Bronchial epithelial cell (primary cell): ENCODE data around the gene KANSL1L. TPM values are rescaled to one million over a fixed set of nuclear protein-coding genes. Genes with fewer than 3 reads are reported as not detected.

ENCODE experiments used
- DNase-seq: peaks from one replicate; pipeline ENCODE4 v3.0.0-alpha.2; 2010; ENCODE audit warnings: low read depth
- FAIRE-seq: peaks from 2 replicates; lab custom pipeline; 2011; peaks lifted over from hg19 to GRCh38; lab: Jason Lieb, UNC
- H3K27me3 ChIP-seq: 2 replicates; pipeline ENCODE4 v1.5.1; 2011; ENCODE audit warnings: low read length; ENCODE audit not compliant: control insufficient read depth, insufficient read depth
- H3K36me3 ChIP-seq: 2 replicates; pipeline ENCODE4 v1.5.1; 2011; ENCODE audit warnings: low read length; ENCODE audit not compliant: control insufficient read depth, insufficient read depth
- H3K4me3 ChIP-seq: 2 replicates; pipeline ENCODE4 v1.5.1; 2011; ENCODE audit warnings: mild to moderate bottlenecking, low read depth, low read length, control low read depth
- total RNA-seq: library from RNA; depleted of rRNA; stranded (reverse); fragments of >200 nt; gene quantifications from 2 replicates; pipeline ENCODE4 v1.2.1, GENCODE V29; 2014
- TF ChIP-seq, protein P1 (sequence below): IDR thresholded peaks from 2 replicates; pipeline ENCODE4 v1.5.1; 2011; ENCODE audit warnings: mild to moderate bottlenecking, moderate library complexity, low read length, control low read depth, inconsistent platforms; ENCODE audit not compliant: insufficient read depth, severe bottlenecking

Gene KANSL1L
- total RNA-seq, 1 donor from 2014 or later = 8.7 TPM

DNA sequence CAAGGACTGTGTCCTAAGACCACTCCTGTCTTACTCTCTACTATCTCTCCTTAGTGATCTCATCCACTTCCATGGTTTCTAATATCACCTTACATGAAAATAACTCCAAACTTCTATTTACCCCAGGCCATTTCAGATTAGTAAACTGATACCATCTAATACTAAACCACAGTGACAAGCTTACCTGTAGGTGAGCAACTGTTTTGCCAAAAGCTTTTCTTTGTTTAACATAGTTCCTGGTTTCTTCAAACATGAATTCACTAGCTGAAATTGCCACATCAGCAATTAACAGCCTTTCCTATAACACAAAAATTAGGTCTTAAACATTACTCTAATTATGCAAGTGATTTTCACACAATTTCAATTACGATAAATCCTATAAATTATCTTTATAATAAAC, 31.9 kb upstream of the KANSL1L start:
- Histone ChIP-seq H3K27me3 (no peaks in the 10 kb centered on the region), H3K4me3 (no peak overlapping the region), H3K36me3 (no peaks in the 10 kb centered on the region)
- peak; percentile 55 for DNase-seq
- TF ChIP-seq, protein P1, sequence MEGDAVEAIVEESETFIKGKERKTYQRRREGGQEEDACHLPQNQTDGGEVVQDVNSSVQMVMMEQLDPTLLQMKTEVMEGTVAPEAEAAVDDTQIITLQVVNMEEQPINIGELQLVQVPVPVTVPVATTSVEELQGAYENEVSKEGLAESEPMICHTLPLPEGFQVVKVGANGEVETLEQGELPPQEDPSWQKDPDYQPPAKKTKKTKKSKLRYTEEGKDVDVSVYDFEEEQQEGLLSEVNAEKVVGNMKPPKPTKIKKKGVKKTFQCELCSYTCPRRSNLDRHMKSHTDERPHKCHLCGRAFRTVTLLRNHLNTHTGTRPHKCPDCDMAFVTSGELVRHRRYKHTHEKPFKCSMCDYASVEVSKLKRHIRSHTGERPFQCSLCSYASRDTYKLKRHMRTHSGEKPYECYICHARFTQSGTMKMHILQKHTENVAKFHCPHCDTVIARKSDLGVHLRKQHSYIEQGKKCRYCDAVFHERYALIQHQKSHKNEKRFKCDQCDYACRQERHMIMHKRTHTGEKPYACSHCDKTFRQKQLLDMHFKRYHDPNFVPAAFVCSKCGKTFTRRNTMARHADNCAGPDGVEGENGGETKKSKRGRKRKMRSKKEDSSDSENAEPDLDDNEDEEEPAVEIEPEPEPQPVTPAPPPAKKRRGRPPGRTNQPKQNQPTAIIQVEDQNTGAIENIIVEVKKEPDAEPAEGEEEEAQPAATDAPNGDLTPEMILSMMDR = no peak
- FAIRE-seq = no peak

DNA sequence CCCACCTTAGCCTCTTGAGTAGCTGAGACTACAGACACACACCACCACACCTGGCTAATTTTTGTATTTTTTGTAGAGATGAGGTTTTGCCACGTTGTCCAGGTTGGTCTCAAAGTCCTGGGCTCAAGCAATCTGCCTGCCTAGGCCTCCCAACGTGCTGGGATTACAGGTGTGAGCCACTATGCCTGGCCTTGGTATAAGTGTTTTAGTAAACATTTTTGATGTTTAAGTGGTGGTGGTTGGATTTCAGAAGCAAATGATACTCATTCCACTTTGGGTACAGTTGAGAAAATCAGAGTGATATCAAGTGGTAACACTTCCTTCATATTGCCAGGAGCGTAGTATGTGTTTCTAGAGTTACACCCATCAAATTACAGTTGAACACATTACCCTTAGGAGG, 28.6 kb upstream of the KANSL1L start:
- H3K27me3 ChIP-seq = no peaks in the 10 kb centered on the region
- H3K4me3 ChIP-seq = no peak overlapping the region
- no peak for DNase-seq
- no peak for FAIRE-seq
- H3K36me3 ChIP-seq = no peaks in the 10 kb centered on the region
- TF ChIP-seq, protein P1 = no peak

DNA sequence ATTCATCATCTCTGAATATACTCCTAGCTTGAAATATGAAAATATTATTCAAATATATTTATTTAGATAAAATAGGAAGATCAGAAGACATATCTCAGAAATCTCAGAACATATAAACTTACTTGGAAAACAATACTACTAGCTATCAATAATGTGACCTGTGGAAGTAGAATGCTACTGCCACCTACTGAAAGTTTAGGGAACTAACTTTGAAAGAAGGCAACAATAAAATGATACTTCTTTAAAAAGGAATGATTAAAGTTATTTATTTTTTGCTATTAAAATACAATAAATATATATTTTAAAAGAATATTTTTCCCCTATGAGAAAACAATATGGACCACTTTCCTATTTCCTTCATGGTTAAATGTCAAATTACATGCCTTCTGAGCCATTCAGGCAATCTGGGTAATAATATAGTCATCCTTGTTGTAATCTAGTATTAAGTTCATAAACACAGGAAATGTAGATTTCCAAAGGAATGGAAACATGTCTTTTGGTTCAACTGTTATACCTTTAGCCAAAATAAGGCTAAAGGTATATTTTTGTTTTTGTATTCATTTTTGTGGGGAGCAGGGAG, 28.1 kb upstream of the KANSL1L start:
- TF ChIP-seq, protein P1 = peak; percentile 15
- FAIRE-seq = no peak

DNA sequence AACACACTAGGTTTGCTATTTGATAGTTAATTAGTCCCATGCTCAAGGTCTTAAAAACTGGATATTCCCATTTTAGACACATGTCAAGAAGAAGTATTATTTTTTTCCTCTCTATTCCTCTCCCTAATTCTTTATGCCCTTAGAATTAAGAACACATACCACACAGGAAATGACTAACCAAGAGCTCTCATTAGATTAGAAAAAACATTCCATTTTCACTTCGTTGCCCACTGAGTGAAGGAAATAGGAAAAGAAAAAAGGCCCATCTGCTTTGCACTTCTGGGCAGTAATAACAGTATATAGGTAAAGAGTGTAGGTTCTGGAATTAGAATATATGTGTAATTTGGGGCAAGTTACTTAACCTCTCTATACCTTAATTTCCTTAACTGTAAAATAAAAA, 27.1 kb upstream of the KANSL1L start:
- H3K27me3 ChIP-seq = no peaks in the 10 kb centered on the region
- FAIRE-seq = no peak
- DNase-seq = peak; percentile 52
- no peaks in the 10 kb centered on the region for H3K36me3 ChIP-seq
- TF ChIP-seq, protein P1 = no peak
- no peak overlapping the region for H3K4me3 ChIP-seq

More for the DNA sequence above, 28.1 kb upstream of the KANSL1L start:
- H3K4me3 ChIP-seq = no peak overlapping the region
- peak; percentile 52 for DNase-seq
- H3K27me3 ChIP-seq = no peaks in the 10 kb centered on the region
- no peaks in the 10 kb centered on the region for H3K36me3 ChIP-seq

DNA sequence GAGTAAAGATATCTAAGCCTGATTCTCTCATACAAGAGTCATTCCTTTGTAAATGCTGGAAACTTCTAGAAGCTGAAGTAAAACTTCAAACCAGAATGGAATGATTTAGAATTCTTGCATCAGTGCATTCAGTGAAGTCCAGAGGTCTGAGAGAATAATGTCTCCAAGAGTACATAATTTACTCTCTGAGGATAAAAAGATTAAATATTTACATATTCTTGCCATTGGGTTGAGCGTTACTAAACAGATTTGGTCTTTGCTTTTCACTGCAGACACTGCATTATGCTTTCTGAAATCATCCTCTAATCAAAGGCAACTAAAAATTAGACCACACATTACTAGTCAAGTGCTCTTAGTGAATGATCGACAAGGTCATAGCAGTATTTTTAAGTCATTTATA, 26.5 kb upstream of the KANSL1L start:
- TF ChIP-seq, protein P1 = no peak
- no peaks in the 10 kb centered on the region for H3K36me3 ChIP-seq
- DNase-seq (no peak), FAIRE-seq (no peak)
- no peaks in the 10 kb centered on the region for H3K27me3 ChIP-seq
- H3K4me3 ChIP-seq = no peak overlapping the region
